Adrenal gland (tissue), 5 donors: ENCODE data around the gene CTU1.

Experiments used
- CTCF ChIP-seq, 6 experiments: fragments of 450-650 bp in 4 of 6; fragments of 200-600 bp in 2 of 6; sonication (generic) in 1 of 6; IDR thresholded peaks; 1 replicate in 5 of 6; 2 replicates in 1 of 6; pipeline versions ENCODE4 v1.5.1 to v1.8.0; 2016 to 2021; ENCODE audit warnings: antibody characterized with exemption in 6 of 6, mild to moderate bottlenecking in 2 of 6, moderate library complexity in 1 of 6
- POLR2A ChIP-seq, 2 donors: fragments of 450-650 bp; IDR thresholded peaks; one replicate each; pipeline ENCODE4 v1.6.1; 2017; ENCODE audit warnings: antibody characterized with exemption in 2 of 2, mild to moderate bottlenecking in 2 of 2, moderate library complexity in 1 of 2
- donor health status: DM: no; HTN: no; CAD: no.

- TF ChIP-seq CTCF (IDR thresholded peaks at IDR 0.05) (no peak), POLR2A (IDR thresholded peaks at IDR 0.05) (no peak)
These were observed 26.7 kb downstream of the CTU1 start for GRCh38 chr19:51081476-51081875.
